Measurements from ENCODE around the gene ABCC5.

Gene ABCC5

GRCh38 chr3:183918178-183918577 is 99.5 kb downstream of the ABCC5 start:
- DNase-seq = no peak

- no peak for DNase-seq
Measured at GRCh38 chr3:183917776-183918175, 99.9 kb downstream of the ABCC5 start.

GRCh38 chr3:183914856-183915255 is 102.8 kb downstream of the ABCC5 start:
- DNase-seq = no peak

GRCh38 chr3:183913580-183913920 is 104.1 kb downstream of the ABCC5 start:
- no peak for DNase-seq

GRCh38 chr3:183912895-183913579 is 104.6 kb downstream of the ABCC5 start:
- DNase-seq = no peak

- DNase-seq = no peak
Measured at GRCh38 chr3:183911763-183912506, 105.7 kb downstream of the ABCC5 start.

DNA sequence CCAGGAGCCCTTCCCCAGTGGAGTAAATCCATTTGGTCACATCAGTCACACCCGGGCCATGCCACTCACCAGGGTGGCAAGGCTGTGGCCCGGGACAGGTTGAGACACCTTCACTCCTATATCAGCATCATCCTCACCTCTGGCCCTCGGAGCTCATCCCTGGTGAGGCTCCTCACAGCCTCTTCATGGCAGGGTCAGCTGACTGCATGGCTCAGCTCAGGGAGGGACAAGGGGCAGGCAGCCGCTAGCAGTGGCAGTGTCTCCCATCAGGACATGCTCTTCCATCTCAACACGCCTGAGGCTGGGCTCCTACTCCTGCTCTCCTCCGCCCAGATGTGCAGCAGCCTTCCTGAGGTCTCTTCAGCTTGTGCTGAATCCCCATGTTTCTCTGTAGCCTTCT is 106.6 kb downstream of the ABCC5 start:
- DNase-seq = no peak

GRCh38 chr3:183909030-183909600 is 108.6 kb downstream of the ABCC5 start:
- no peak for DNase-seq

DNA sequence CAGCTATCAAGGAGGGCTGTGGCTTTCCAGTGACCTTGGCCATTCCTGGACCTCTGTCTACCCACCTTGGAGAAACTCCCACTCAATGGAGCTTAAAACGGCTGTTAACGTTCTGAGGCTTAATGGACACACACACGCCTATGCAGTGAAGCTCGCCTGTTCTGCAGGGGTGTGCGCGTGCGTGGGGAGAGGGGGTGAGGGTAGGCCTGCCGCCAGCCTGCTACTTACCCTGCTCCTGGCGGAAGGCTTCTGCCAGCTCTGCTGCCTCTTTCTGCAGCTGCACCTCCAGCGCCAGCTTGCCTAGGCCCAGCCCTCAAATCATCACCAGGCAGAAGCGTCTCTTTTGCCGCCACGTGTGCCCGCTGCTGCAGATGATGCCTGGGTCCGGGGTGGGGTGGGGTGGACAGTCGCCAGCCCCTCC is 109.8 kb downstream of the ABCC5 start:
- no peak for DNase-seq

GRCh38 chr3:183907176-183907575 is 110.5 kb downstream of the ABCC5 start:
- DNase-seq = no peak

GRCh38 chr3:183906234-183906921 is 111.3 kb downstream of the ABCC5 start:
- DNase-seq = no peak

GRCh38 chr3:183904833-183905780 is 112.6 kb downstream of the ABCC5 start:
- DNase-seq = no peak

DNA sequence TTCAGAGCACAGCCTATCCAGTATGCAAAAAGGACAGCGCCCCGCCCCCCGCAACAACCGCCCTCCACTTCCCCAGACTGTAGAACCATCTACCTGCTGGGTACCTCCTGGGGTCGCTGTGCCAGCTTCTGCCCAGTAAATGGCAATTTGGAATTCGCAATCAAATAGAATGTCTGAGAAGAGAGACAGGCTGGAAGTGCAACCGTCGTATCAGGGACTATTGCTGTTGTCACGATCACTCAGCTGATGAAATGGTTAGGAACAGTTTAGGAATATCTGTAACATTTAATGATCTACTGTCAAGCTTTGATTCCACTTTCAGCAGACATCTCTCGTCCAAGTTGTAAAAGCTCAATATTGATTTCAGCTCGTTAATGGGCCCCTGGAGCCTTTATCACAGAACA is 119.7 kb downstream of the ABCC5 start:
- DNase-seq = no peak

DNA sequence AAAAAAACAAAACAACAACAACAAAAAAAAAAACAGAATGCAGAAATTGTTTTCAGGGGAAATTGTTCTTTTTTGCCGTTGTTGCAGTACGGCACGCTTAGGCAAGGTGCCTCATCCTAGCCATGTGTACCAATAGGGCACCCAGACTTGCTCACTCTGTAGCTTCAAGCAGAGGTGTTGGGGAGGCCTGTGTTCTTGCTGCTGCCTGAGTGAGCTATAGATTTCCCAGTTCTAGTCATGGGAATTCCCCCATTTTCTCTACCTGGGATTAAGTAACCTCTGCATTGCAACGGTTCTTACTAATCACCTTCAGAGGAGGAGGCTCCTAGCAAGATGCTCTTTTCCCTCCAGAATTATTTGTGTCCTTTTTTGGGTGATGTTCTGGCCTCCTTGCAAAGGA is 120.1 kb downstream of the ABCC5 start:
- no peak for DNase-seq

- no peak for DNase-seq
Measured at GRCh38 chr3:183896610-183897009, 121.1 kb downstream of the ABCC5 start.

DNA sequence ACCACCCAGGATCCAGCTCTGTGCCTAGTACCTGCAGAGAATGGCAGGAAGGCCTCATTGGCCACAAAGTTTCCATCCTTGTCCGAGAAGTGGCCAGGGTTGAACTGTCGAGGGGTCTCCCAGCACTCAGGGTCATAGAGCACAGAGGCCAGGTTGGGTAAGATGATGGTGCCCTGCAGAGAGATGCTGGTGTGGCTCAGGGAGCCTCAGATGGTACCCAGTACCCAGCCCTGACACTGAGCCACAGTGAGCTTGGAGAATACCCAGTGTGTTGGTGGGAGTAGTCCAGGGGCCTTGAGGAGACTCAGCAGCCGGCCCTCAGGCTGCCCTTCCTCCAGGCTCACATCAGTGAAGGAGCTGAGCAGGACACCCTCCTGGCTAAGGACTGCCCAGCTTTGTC is 121.5 kb downstream of the ABCC5 start:
- DNase-seq = no peak

GRCh38 chr3:183895774-183896173 is 121.9 kb downstream of the ABCC5 start:
- DNase-seq = no peak

DNA sequence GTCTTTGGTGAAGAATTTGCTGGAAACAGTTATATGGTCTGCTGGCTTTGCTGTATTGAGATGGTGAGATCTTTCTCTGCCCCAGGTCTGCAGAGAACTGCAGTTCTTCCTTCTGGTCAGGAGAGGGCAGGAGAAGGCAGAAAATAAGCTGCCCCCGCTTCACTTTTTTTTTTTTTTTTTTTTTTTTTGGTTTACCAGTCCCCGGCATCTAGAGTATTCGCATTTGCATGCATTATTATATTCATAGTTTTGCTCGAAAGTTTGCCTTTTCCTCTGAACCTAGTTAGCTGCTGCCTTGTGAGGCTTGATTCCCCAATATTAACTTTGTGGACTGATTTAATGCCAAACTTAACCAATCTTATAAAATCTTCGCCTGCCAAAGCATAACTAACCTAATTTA is 122.4 kb downstream of the ABCC5 start:
- DNase-seq = peak; percentile 48

DNA sequence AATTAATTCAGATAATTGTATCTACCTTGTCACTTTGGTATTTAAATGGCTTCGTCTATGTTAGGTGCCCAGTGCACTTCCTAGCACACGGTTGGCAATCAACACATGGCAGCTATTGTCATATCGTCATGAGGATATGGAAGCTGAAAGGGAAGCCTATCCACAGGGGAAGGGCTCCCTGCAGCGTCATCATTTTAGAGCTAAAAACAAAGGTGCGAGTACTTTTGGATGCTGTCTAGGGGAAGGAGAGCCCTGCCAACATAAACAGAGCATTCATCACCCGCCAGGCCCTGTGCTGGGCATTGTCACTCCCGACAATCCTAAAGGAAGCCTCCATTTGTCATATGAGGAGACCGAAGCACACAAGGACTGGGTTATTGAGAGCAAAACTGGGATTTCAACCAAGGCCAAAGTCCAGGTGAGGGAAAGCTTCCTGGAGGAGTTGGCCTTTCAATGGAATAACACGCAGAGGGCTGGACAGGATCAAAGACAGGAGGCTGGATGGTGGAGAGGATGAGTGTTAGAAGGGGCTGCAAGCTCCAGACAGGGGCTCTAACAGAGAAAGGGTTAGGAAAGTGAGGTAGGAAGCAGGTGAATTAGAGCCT is 125.0 kb downstream of the ABCC5 start:
- DNase-seq = no peak

GRCh38 chr3:183885766-183886165 is 131.9 kb downstream of the ABCC5 start:
- DNase-seq = no peak

GRCh38 chr3:183884427-183885296 is 133.0 kb downstream of the ABCC5 start, which contains the start of gene PARL:
PARL (minus strand) TSS chr3:183884880; CDS start chr3:183884846, 34 bp downstream.
- peak; percentile 90 for DNase-seq
